Head of caudate nucleus (tissue), 42 donors: ENCODE data around the gene RUNDC3A.
"Not testable (repeated sequence)": the region's sequence is repeated elsewhere in the genome, so short reads cannot be mapped to it uniquely, and the experiment has no call there.

ENCODE experiments used
- DNase-seq, 42 donors: peaks; one replicate each; pipeline versions ENCODE4 v3.0.0 to v3.0.0-alpha.2; 2020 to 2021; ENCODE audit warnings: mixed read lengths in 7 of 42
- intact Hi-C: fragments of 100-400 bp; cut with DNase I; formaldehyde crosslinking; loops from one replicate; pipeline ENCODE4 v1.15.0; 2022

RUNDC3A gene

DNA sequence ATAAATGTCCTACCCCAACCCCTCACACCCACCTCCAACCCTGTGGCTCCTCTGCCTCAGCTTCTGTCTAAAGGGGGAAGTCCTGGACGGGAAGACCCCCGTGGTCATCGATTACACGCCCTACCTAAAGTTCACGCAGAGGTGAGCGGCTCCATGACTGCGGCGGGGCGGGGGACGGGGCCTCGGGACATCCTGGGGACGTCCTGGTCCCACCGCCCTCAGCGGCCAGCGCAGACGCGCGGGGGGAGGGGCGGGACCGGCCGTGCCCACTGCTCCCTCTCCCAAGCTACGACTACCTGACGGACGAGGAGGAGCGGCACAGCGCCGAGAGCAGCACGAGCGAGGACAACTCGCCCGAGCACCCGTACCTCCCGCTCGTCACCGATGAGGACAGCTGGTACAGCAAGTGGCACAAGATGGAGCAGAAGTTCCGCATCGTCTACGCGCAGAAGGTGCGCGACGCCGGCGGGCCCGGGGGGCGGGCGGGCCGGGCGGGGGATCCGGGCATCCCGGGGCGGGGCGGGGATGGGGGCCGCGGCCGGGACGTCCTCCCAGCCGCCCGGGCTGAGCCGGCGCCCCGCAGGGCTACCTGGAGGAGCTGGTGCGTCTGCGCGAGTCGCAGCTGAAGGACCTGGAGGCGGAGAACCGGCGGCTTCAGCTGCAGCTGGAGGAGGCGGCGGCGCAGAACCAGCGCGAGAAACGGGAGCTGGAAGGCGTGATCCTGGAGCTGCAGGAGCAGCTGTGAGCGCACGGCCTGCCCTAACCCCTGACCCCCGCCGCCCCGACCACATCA is 6.7 kb downstream of the RUNDC3A start:
- intact Hi-C loops: no loop called here
- peak in 39 of 42 donors; percentile 49 to 89 (median 73) for DNase-seq

DNA sequence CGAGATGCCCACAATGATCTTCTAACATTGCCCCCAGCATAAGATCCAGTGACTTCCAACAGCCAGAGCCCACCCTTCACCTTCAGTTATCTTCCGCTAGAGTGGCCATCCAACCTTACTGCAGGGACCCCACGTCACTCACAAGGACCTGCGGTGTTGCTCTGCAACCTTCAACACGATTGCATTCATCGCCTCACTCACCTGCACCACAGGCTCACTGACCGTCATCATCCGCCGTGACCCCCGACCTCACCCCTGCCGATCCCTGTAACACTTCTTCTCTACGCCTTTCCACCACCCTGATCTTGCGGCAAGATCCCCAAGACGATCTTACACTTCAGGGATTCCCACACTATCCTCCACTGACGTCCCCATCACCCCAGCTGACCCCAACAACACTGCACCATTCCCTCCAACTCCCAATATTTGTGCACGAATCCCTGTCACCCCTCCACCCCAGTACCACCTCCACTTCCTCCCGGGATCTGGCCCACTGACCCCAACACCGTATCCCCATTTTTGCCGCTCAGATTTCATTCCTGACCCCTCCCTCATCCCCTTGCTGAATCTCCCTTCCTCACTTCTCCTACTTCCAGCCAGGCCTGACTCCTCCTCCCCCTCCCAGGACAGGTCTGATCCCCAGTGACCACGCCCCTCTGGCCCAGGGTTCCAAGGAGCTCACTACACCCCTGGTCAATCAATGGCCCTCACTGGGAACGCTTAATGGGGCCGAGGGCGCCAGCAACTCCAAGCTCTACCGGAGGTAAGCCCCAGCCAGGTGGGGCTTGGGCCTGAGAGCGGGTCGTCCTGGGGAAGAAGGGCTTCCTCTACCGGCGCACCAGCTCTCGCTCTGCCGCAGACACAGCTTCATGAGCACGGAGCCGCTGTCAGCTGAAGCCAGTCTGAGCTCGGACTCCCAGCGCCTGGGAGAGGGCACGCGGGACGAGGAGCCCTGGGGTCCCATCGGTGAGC is 7.6 kb downstream of the RUNDC3A start:
- intact Hi-C loops: no loop called here
- peak in 1 of 42 donors; percentile 32 for DNase-seq

DNA sequence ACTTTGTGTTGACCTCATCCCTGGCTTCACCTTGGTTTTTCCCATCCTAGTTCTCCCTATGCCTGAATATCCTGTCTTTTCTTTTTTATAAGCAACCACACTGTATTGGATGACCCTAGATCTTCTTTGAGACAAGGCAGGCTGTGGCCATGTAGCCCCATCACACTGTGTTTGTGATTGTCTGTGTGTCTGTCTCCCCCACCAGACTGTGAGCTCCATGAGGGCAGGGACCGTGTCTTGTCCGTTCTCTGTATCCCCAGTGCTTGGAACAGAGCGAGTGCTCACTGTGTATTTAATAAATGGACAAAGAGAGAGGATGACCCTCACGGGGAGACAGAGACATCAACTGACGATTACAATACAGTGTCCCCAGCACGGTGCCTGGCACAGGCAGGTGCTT is 9.1 kb downstream of the RUNDC3A start:
- no peak for DNase-seq
- intact Hi-C loops: no loop called here

DNA sequence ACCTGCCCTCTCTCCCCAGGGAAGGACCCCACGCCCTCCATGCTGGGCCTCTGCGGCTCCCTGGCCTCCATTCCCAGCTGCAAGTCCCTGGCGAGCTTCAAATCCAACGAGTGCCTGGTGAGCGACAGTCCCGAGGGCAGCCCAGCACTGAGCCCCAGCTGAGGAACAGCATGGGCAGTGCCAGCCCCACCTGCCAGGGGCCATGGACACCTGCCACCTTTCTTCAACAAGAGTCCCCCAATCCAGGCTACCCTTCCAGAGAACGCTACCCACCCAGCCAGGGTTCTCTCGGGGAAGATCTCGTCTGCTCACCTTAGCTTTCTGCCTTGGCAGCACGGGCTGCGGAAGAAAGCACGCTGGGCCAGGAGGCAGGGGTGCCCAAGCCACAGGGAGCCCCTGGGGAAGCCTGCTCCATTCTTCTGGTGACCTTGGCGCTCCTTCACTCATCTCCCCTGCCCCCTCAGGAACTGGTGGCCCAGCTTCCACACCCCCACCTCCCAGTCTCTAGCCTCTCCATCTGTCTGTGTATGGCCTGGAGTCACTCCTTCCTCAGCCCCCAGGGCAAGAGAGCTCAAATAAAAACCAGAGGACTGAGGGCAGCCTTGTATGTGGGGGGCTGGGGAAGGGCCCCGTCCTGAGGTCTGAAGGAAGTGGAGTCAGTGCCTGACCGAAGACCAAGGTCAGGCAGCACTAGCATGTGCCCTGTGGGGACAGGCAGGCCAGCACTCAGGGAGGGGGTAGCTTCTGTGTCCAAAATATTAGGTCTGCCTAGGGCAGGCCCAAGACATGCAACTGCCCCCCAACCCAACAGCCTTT is 9.9 kb downstream of the RUNDC3A start:
- intact Hi-C loops: no loop called here
- peak in 1 of 42 donors; percentile 36 for DNase-seq

DNA sequence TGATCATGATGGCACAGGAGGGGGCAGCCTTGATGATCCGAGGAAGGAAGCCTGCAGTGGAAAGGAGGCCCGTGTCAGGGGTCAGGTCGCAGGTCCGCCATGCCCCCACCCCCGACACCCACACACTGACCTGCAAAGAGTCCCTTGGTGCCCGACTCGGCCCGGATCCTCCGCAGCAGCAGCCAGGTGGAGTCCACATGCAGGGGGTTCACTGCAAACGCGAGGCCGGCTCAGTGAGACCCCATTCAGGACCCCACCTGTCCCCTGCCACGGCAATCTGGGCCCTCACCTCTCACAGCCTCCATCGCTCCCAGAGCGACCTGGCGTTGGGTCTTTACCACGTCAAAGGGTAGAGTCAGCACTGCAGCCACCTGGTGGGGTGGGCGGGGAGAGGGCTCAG is 11.7 kb downstream of the RUNDC3A start:
- DNase-seq: no peak
- intact Hi-C loops: no loop called here

DNA sequence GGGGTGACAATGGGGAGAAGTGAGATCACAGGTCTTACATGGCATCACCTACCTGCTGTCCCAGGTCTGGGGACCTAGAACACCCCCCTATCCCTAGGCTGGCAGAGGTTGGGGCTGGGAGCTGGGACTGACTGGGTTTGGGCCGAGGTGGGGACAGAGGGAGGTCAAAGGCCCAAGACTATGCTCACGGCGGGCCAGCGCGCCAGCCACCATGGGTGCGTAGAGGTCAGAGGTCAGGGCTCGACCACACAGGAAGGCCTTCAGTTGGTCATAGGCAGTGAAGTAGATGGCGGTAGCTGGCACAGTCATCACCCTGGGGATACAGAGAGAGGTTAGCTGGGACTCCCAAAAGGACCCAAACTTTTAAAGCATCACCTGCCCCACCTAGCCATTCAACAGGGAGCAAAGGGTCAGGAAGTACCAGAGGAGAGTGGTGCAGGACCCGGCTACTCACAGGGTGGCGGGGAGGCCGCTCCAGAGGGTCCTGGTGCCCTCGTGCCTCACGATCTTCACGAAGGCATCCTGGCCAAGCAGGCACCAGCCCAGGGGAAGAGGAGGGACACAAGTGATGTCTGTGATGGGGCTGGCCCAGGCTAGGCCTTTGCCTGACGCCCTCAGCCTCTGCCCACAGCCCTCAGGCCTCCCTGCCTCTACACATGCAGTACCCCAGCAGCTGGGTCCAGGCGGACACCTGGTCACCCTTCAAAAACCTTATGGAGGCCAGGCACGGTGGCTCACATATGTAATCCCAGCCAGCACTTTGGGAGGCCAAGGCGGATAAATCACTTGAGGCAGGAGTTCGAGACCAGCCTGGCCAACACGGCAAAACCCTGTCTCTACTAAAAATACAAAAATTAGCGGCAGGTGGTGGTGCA is 13.1 kb downstream of the RUNDC3A start:
- no peak for DNase-seq
- intact Hi-C loops: no loop called here

DNA sequence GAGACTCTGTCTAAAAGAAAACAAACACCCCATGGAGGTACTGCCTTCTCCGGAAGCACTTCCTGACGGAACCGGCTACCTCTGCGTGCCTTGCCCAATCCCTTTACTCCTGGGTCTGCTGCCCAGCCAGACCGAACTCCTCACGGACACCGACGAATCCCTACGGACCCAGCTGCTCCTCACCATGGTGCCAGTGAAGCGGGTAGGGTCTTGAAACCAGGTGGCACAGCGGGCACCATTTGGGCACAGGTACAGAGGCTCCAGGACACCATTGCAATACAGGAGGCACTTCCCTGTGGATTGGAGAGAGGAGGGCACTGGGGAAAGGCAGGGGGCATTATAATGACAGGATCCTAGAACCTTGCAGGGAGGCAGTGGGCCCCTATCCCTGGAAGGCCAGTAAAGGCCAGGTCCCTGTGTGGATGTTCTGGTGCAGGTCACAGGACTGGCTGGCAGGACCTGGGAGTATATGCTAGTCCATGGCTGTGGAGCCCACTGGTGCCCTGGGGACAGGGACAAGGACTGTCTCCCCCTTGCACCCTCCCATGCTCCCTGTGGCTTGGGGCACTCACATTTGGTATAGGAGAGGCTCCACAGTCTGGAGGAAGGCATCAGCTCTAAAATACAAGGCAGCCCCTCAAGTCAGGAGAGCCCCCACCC is 14.0 kb downstream of the RUNDC3A start:
- peak in 1 of 42 donors; percentile 33 for DNase-seq
- intact Hi-C loops: no loop called here

DNA sequence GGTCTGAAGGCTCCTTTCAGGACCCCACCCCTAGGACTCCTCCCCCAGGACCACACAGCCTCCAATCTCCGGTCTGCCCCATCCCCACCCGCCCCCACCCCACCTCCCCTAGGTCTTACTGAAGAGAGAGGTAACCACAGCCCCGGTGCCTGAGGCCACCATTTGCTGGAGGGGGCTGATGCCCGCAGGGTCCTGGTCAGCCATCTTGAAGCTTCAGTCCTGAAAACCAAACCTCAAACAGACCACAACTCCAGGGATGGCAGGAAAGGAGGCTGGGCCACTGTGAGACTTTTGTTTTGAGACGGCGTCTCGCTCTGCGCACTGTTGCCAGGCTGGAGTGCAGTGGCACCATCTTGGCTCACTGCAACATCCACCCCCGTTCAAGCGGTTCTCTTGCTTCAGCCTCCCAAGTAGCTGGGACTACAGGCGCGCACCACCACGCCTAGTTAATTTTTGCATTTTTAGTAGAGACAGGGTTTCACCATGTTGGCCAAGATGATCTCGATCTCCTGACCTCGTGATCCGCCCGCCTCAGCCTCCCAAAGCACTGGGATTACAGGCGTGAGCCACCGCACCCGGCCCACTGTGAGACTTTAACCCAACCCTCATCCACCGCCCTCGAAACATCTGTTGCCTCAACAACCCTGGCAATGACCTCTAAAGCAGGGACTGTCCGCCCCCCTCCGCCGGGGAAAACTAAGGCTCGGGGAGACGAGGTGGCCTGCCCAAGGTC is 15.1 kb downstream of the RUNDC3A start:
- no peak for DNase-seq

DNA sequence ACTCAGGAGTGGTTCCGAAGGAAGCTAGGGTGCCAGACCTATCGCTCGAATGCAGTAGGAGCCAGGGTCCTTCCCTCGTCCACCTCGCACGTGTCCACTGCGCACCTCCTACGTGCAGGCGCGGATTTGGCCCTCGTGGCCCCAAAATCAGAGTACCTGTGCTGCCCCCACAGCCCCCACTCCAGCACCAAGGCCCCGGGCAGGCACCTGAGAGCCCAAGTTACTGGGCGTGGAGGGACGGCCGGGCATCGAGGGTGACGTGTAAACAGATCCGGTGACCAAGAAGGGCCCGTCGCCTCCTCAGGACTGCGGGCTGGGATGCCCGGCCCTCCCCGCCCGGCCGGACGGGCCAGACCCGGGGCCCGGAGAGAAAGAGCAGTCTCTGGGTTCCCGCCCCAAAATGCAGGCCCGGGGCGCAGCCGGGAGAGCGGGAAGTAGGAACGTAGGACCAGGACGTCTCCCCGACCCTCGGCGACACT is 15.7 kb downstream of the RUNDC3A start:
- intact Hi-C loops: no loop called here
- peak in 1 of 42 donors; percentile 34 for DNase-seq

More for the DNA sequence above, 15.1 kb downstream of the RUNDC3A start:
- intact Hi-C loops: no loop called here

DNA sequence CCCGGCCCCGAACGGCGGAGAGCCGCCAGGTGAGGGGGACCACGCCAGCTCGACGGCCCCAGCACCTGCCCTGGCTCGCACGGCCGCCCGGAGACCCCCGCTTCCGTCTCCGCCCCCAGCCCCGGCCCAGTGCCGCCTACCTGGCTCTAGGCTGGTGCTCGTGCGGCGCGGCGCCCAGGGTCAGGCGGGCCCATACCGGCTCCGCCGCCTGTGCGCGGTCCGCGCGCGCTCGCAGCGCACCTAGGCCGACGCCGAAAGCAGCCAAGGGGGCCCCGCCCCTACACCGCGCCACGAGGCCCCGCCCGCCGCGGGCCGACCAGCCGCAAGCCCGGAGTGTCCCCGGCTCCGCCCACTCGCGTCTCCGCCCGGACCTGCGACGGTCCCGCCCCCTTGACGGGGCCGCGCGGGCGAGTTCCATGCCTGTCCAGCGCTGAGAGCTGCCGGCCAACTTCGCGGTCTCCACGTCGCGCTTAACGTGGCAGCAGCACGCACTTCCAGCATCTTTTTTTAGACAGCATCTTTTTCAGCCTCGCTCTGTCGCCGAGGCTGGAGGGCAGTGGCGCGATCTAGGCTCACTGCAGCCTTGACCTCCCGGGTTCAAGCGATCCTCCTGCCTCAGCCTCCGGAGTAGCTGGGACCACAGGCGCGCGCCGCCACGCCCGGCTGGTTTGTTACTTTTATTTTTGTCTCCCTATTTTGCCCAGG is 16.3 kb downstream of the RUNDC3A start, which contains the start of gene SLC25A39:
Gene SLC25A39 (minus strand): TSS at position 253 of the 705 bp plus-strand sequence. CDS start 1,261 bp downstream, outside the sequence.
- DNase-seq: peak; percentile 82 to 99 (median 96)
- intact Hi-C loops: no loop called here

DNA sequence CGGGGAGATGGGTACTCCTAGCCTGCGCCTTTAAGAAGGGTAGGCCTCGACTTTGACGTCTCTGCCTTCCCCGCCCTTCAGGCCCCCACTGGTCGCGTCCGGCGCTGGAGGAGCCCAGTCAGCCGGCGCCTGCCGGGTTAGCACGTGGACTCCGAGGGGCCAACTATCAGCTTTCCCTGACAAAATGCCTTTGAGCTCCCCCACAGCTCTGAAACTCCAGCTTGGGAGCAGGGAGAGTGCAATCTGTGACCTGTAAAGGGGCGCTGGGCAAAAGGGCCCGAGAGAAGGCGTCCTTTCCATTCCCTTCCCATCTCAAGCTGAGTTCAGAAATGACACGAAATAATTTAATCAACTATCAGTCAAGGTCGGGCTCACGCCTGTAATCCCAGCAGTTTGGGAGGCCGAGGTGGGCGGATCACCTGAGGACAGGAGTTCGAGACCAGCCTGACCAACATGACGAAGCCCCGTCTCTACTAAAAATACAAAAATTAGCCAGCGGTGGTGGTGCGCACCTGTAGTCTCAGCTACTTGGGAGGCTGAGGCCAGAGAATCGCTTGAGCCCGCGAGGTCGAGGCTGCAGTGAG is 18.6 kb downstream of the RUNDC3A start:
- intact Hi-C loops: loop anchor here (2.0 kb wide), 1 partner anchor 108 kb away; the partner anchor contains the start of gene UBTF

DNA sequence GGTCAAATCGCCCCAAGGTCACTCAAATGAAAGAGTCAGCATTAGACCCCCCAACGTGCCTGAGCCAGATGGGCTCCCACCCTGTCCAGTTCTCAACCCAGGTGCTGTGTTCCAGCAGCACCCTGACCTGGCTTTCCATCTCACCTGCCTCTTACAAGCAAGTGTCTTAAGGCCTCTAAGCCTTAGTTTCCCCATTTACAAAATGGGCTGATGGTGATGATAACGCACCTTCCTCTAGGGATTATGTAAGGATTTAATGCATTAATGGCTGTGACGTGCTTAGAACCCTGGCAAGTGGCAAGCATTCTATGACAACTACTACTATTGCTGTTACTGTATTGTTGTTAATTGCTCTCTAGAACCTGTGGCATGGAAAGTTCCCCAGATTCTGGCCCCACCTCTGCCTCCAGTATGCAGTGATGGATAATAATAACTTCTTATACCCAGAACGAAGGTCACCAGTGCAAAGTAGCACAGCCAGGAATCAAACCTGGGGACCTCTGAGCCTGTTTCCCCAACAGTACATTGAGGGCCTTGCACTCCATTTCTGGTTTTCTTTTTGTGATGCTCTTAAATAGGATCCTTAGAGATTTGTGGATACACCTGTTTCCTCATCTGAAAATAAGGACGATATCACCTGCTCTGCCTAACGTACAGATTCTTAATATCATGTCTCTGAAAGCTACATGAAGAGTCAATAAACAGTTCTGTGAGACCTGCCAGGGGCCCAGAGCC is 19.5 kb downstream of the RUNDC3A start:
- intact Hi-C loops: loop anchor here (2.0 kb wide), 1 partner anchor 109 kb away; the partner anchor contains the start of gene UBTF
- no peak for DNase-seq

More for the DNA sequence above, 18.6 kb downstream of the RUNDC3A start:
- peak; percentile 96 to 100 (median 99) for DNase-seq

DNA sequence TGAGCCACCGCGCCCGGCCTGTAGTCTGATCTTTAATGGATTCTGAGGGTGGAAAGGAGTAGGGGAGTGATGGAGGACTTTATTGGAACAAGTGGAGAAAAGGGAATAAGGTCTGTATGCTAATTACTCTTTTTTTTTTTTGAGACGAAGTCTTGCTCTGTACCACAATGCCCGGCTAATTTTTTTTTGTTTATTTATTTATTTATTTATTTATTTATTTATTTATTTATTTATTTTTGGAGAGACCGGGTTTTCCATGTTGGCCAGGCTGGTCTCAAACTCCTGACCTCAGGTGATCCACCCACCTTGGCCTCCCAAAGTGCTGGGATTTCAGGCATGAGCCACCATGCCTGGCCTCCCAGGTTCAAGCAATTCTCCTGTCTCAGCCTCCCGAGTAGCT is 21.1 kb downstream of the RUNDC3A start:
- intact Hi-C loops, DNase-seq: not testable (repeated sequence)

DNA sequence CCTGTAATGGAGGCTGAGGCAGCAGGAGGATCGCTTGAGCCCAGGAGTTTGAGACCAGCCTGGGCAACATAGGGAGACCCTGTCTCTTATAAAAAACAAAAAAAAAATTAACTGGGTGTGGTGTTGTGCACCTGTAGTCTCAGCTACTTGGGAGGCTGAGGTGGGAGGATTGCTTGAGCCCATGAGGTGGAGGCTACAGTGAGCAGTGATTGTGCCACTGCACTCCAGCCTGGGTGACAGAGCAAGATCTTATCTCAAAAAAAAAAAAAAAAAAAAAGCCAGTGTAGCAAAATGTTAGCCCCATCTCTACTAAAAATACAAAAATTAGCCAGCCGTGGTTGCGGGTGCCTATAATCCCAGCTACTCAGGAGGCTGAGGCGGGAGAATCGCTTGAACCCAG is 21.9 kb downstream of the RUNDC3A start:
- DNase-seq, intact Hi-C loops: not testable (repeated sequence)
